ENCODE results near the gene BPIFA3.

Gene BPIFA3

DNA sequence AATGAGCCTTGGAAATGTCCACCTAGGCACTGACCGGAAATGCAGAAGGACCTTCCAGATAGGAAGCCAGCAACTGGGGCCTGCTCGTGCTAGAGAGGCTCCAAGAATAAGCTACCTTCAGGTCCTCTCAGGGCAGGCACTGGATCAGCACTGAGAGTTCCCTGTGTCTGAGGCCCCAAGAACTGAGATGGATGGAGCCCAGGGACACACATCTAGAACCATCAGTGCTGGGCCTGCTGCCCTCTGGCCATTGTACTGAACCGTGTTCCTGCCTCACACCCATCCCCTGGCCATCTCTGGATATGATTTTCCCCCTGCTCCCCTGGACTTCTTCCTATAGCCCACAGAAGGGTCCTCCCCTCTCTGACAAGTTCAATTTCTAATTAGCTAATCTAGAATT, 28.9 kb downstream of the BPIFA3 start:
- H3K4me3 ChIP-seq (ENCODE audit: low read length), result no peak overlapping the region
- no peaks in the 10 kb centered on the region for H3K4me1 ChIP-seq (ENCODE audit: control insufficient read depth, insufficient read depth, low read length)
- H3K36me3 ChIP-seq (ENCODE audit: control insufficient read depth, insufficient read depth, low read length), result no peaks in the 10 kb centered on the region
- H3K9me3 ChIP-seq (ENCODE audit: control insufficient read depth, low read length), result no peaks in the 10 kb centered on the region
- H3K9ac ChIP-seq (ENCODE audit: low read length), result no peak overlapping the region
- no peaks in the 10 kb centered on the region for H3K27me3 ChIP-seq (ENCODE audit: control insufficient read depth, insufficient read depth, low read length)

DNA sequence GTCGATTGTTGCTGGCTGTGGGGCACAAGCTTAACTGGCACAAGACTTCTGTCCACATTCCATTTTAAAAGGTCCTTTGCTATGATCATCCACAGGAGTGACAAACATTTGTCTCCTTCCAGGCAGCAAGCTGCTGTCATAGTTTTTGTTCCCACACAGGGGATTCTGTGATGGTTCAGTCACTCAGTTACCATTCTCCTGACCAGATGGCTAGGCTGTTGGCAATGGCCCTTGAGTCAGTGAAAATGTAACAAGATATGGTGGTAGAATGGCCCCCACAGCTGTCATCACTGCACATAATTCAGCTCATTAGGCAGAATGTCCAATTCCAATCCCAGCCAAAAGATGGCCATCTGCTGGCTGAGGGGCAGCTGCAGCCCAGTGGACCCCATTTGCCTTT, 32.3 kb downstream of the BPIFA3 start:
- Histone ChIP-seq H3K9me3 (ENCODE audit: control insufficient read depth, low read length) (no peaks in the 10 kb centered on the region), H3K9ac (ENCODE audit: low read length) (no peak overlapping the region), H3K4me3 (ENCODE audit: low read length) (no peak overlapping the region), H3K36me3 (ENCODE audit: control insufficient read depth, insufficient read depth, low read length) (no peaks in the 10 kb centered on the region), H3K4me1 (ENCODE audit: control insufficient read depth, insufficient read depth, low read length) (no peaks in the 10 kb centered on the region), H3K27me3 (ENCODE audit: control insufficient read depth, insufficient read depth, low read length) (no peaks in the 10 kb centered on the region)

DNA sequence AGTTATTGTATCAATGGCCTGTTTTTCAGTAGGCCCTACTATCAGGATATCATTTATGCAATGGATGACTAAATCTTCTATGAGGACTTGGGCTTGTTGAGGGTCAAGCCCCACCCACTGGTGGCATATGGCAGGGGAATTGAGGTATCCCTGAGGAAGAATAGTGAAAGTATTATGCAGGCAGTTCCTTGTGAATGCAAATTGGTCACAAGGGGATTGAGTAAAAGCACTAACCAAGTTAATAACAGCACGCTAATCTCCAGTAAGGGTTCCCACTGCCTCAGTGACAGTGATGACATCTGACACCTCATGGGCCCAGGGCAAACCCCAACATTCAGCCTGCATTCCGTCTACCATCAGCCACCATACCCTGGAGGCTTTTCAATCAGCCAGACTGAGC, 33.5 kb downstream of the BPIFA3 start:
- Histone ChIP-seq H3K36me3 (ENCODE audit: control insufficient read depth, insufficient read depth, low read length) (no peaks in the 10 kb centered on the region), H3K27me3 (ENCODE audit: control insufficient read depth, insufficient read depth, low read length) (no peaks in the 10 kb centered on the region), H3K4me1 (ENCODE audit: control insufficient read depth, insufficient read depth, low read length) (no peaks in the 10 kb centered on the region), H3K9me3 (ENCODE audit: control insufficient read depth, low read length) (no peaks in the 10 kb centered on the region), H3K9ac (ENCODE audit: low read length) (no peak overlapping the region), H3K4me3 (ENCODE audit: low read length) (no peak overlapping the region)

DNA sequence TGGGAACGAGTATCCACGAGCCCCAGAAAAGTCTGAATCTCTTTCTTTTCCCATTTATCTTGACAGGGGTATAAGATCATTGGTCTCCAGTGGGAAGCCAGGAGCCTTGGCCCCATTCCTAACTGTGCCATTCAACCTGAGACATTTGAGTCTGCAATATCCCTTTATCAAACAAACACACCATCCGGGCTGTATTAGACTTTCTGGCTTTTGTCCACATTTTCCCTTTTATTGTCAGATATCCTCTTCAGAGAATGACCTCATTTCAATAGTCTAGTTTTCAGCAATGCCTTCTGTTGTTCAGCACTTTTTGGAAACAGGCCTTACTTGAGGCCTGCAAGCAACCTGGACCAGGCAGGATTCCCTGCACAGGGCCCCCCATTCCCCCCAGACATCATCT, 34.3 kb downstream of the BPIFA3 start:
- H3K4me1 ChIP-seq (ENCODE audit: control insufficient read depth, insufficient read depth, low read length), result no peaks in the 10 kb centered on the region
- H3K4me3 ChIP-seq (ENCODE audit: low read length), result no peak overlapping the region
- H3K36me3 ChIP-seq (ENCODE audit: control insufficient read depth, insufficient read depth, low read length), result no peaks in the 10 kb centered on the region
- H3K27me3 ChIP-seq (ENCODE audit: control insufficient read depth, insufficient read depth, low read length), result no peaks in the 10 kb centered on the region
- no peak overlapping the region for H3K9ac ChIP-seq (ENCODE audit: low read length)
- H3K9me3 ChIP-seq (ENCODE audit: control insufficient read depth, low read length), result no peaks in the 10 kb centered on the region

DNA sequence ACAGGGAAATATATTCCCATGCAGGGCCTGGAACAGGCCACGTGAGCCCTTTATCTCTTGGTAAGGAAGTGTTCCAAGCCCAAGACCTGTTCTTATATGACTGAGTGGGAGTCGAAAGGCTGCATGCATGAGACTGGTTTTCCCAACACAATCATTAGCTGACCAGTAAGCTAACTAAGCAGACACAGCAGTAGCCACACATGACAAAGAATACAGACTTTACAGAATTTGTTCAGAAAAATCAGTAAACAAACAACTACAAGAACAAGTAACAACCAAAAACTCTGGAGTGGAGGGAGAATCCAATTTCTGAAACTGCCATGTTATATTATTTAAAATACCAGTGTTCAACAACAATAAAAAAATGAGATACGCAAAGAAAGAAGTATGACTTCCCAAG, 35.3 kb downstream of the BPIFA3 start:
- H3K27me3 ChIP-seq (ENCODE audit: control insufficient read depth, insufficient read depth, low read length), result no peaks in the 10 kb centered on the region
- H3K9ac ChIP-seq (ENCODE audit: low read length), result no peak overlapping the region
- H3K36me3 ChIP-seq (ENCODE audit: control insufficient read depth, insufficient read depth, low read length), result no peaks in the 10 kb centered on the region
- H3K9me3 ChIP-seq (ENCODE audit: control insufficient read depth, low read length), result no peaks in the 10 kb centered on the region
- no peaks in the 10 kb centered on the region for H3K4me1 ChIP-seq (ENCODE audit: control insufficient read depth, insufficient read depth, low read length)
- no peak overlapping the region for H3K4me3 ChIP-seq (ENCODE audit: low read length)

DNA sequence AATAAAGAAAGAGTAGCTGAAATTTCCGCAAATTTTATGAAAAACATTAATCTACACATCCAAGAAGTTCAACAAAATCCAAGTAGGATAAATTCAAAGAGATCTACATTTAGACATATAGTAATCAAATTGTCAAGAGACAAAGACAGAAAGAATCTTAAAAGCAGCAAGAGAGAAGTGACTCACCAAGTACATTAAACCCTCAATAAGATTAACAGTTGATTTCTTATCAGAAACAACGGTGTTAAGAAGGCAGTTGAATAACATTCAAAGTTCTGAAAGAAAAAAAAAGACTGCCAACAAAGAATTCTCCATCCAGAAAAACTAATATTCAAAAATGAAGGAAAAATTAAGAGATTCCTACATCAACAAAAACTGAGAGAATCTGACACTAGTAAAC, 37.9 kb downstream of the BPIFA3 start:
- Histone ChIP-seq H3K9me3 (ENCODE audit: control insufficient read depth, low read length) (no peaks in the 10 kb centered on the region), H3K4me1 (ENCODE audit: control insufficient read depth, insufficient read depth, low read length) (no peaks in the 10 kb centered on the region), H3K27me3 (ENCODE audit: control insufficient read depth, insufficient read depth, low read length) (no peaks in the 10 kb centered on the region), H3K4me3 (ENCODE audit: low read length) (no peak overlapping the region), H3K9ac (ENCODE audit: low read length) (no peak overlapping the region), H3K36me3 (ENCODE audit: control insufficient read depth, insufficient read depth, low read length) (no peaks in the 10 kb centered on the region)

DNA sequence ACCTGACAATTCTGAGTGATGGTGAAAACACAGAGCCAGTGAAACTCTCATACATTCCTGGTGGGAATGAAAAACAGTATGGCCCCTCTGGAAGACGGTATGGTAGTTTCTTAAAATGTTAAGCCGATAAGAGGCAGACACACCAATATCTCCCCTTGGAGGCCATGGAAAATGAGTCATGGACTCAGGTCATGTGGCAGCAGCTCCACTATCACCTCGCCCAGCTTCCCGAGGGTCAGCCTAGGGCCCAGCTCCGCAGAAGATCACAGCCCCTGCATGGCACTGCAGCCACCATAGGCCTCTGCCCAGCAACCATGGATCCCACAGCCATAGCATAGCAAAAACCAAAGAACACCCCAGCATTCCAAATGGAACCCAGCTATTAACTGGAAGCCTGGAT, 40.1 kb downstream of the BPIFA3 start:
- Histone ChIP-seq H3K9me3 (ENCODE audit: control insufficient read depth, low read length) (no peaks in the 10 kb centered on the region), H3K36me3 (ENCODE audit: control insufficient read depth, insufficient read depth, low read length) (no peaks in the 10 kb centered on the region), H3K4me1 (ENCODE audit: control insufficient read depth, insufficient read depth, low read length) (no peaks in the 10 kb centered on the region), H3K4me3 (ENCODE audit: low read length) (no peak overlapping the region), H3K9ac (ENCODE audit: low read length) (no peak overlapping the region), H3K27me3 (ENCODE audit: control insufficient read depth, insufficient read depth, low read length) (no peaks in the 10 kb centered on the region)

DNA sequence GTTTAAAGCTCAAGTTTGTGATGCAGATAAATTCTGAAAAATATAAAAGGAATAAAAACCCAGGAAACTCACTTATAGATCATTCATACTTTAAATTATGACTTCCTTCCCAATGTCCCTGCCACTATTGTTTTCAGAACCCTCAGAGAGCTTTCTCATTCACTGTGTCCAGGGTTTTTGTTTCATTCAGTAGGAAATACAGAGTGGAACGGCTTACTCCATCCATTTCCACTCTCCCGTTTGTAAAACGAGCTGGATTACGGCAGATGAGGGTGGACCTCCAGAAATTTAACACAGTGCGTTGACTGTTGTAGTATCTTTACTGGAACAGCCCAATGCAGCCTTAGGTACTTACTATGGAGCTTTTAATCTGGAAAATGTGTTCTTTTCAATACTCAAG, 42.2 kb downstream of the BPIFA3 start:
- no peak overlapping the region for H3K9ac ChIP-seq (ENCODE audit: low read length)
- no peaks in the 10 kb centered on the region for H3K27me3 ChIP-seq (ENCODE audit: control insufficient read depth, insufficient read depth, low read length)
- H3K4me1 ChIP-seq (ENCODE audit: control insufficient read depth, insufficient read depth, low read length), result no peaks in the 10 kb centered on the region
- H3K9me3 ChIP-seq (ENCODE audit: control insufficient read depth, low read length), result no peaks in the 10 kb centered on the region
- H3K36me3 ChIP-seq (ENCODE audit: control insufficient read depth, insufficient read depth, low read length), result no peaks in the 10 kb centered on the region
- no peak overlapping the region for H3K4me3 ChIP-seq (ENCODE audit: low read length)

DNA sequence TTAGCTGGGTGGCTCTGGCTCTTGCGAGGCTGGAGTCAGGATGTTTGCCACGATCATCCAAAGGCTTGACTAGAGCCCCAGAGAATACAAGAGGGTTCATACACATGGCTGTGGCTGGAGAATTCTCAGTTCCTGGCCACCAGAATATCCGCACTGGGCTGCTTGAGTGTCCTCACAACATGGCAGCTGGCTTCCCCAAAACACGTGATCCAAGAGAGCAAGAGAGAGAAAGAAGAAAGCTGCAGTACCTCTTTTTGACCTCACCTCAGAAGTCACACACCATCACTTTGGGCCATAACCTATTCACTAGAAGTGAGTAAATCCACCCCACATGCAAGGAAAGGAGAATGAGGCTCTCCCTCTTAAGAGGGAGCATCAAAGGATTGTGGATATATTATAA, 44.3 kb downstream of the BPIFA3 start:
- no peaks in the 10 kb centered on the region for H3K27me3 ChIP-seq (ENCODE audit: control insufficient read depth, insufficient read depth, low read length)

DNA sequence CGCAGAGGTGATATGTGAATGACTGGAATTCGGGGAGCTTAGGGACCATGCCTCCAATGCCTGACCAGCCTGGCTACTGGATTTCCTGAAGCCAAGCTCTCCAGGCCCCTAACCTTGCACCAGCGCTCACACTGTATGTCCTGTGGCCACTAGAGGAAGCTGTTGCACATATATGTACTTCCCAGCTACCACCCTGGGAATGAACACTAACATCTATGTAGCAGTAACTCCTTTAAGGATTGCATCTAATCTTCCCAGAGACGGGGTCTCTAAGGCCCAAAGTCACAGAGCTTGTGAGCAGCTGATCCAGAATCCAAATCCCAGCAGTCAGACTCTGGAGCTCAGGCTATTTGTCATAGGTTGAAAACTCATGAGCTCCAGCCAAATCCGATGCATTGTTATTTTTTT, 45.5 kb downstream of the BPIFA3 start:
- no peaks in the 10 kb centered on the region for H3K36me3 ChIP-seq (ENCODE audit: control insufficient read depth, insufficient read depth, low read length)
- no peaks in the 10 kb centered on the region for H3K4me1 ChIP-seq (ENCODE audit: control insufficient read depth, insufficient read depth, low read length)
- H3K27me3 ChIP-seq (ENCODE audit: control insufficient read depth, insufficient read depth, low read length), result no peaks in the 10 kb centered on the region
- no peak overlapping the region for H3K9ac ChIP-seq (ENCODE audit: low read length)
- H3K9me3 ChIP-seq (ENCODE audit: control insufficient read depth, low read length), result no peaks in the 10 kb centered on the region
- no peak overlapping the region for H3K4me3 ChIP-seq (ENCODE audit: low read length)

More for the DNA sequence above, 44.3 kb downstream of the BPIFA3 start:
- Histone ChIP-seq H3K4me1 (ENCODE audit: control insufficient read depth, insufficient read depth, low read length) (no peaks in the 10 kb centered on the region), H3K9me3 (ENCODE audit: control insufficient read depth, low read length) (no peaks in the 10 kb centered on the region), H3K4me3 (ENCODE audit: low read length) (no peak overlapping the region), H3K9ac (ENCODE audit: low read length) (no peak overlapping the region), H3K36me3 (ENCODE audit: control insufficient read depth, insufficient read depth, low read length) (no peaks in the 10 kb centered on the region)

DNA sequence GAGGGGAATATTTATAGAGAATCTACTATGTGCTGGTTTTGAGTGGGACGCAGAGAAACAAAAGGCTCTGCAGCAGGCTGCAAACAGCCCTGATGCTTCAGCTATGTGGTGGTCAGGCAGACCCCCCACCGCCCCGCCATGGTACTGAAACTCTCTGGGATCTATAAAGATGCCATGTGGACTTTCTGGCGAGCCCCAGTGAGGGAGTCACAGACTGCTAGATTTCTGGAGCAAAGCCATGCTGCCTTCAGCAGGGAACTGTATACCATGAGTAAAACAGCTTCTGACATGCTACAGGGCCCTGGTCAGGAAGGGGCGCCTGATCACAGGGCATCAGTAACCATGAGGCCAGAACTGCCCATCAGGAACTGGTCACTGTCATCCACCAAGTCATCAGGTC, 46.6 kb downstream of the BPIFA3 start:
- no peaks in the 10 kb centered on the region for H3K9me3 ChIP-seq (ENCODE audit: control insufficient read depth, low read length)
- peaks cover under 1% of the 10 kb centered on the region for H3K4me1 ChIP-seq (ENCODE audit: control insufficient read depth, insufficient read depth, low read length)
- H3K36me3 ChIP-seq (ENCODE audit: control insufficient read depth, insufficient read depth, low read length), result no peaks in the 10 kb centered on the region
- no peak overlapping the region for H3K9ac ChIP-seq (ENCODE audit: low read length)
- no peak overlapping the region for H3K4me3 ChIP-seq (ENCODE audit: low read length)
- H3K27me3 ChIP-seq (ENCODE audit: control insufficient read depth, insufficient read depth, low read length), result no peaks in the 10 kb centered on the region

DNA sequence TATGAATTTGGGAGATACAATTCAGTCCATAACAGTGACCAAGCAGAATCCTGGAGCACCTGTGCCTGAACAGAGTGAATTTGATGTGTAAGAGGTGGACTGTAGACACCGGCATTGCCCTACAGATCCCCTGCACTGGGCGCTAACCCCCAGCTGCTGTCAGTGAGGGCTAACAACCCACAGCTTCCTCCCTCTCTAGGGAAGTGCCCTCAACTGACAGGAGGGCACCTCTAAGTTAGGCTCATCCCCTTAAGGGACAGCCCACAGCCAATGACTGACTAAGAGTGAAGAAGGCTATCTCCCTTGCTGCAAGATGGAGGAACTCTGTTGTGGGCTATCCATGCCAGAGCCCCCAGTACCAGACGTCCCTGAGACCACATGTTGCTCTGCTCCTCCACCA, 50.5 kb downstream of the BPIFA3 start:
- H3K9me3 ChIP-seq (ENCODE audit: control insufficient read depth, low read length), result no peaks in the 10 kb centered on the region
- no peaks in the 10 kb centered on the region for H3K27me3 ChIP-seq (ENCODE audit: control insufficient read depth, insufficient read depth, low read length)
- H3K4me1 ChIP-seq (ENCODE audit: control insufficient read depth, insufficient read depth, low read length), result peaks cover 17% of the 10 kb centered on the region
- no peak overlapping the region for H3K9ac ChIP-seq (ENCODE audit: low read length)
- H3K36me3 ChIP-seq (ENCODE audit: control insufficient read depth, insufficient read depth, low read length), result no peaks in the 10 kb centered on the region
- H3K4me3 ChIP-seq (ENCODE audit: low read length), result no peak overlapping the region

DNA sequence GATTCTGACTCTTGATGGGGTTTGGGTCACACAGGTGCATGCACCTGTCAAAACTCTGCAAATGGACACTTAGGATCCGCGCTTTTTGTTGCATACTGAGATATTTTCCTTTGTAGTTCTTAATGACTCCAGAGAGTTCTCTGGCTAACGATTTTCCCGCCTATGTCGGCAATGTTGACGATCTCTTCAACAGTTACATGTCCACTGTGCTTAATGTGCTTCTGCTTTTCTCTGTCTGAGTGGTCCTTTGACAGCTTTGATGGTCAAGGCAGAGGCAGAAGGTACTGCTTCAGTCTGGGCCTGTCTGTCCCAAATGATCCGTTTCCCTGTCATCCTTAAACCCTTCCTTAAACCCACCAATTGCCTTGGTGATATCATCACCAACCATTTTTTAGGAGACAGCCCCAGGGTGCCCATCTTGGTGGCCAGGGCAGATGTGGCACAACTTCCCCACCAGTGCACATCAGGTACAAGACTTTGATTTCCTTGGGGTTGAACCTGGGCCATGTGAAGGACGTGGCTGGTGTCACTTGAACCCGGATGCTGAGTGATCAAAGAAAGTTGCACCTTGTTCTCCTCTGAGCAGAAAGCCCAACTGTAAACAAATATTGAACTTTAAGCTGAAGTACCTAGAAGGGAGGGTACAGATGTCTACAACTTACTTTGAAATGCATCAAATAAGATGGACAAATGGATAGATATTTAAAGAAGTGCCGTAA, 55.2 kb downstream of the BPIFA3 start:
- Histone ChIP-seq H3K36me3 (ENCODE audit: control insufficient read depth, insufficient read depth, low read length) (no peaks in the 10 kb centered on the region), H3K27me3 (ENCODE audit: control insufficient read depth, insufficient read depth, low read length) (no peaks in the 10 kb centered on the region), H3K9ac (ENCODE audit: low read length) (no peak overlapping the region), H3K4me1 (ENCODE audit: control insufficient read depth, insufficient read depth, low read length) (peaks cover 43% of the 10 kb centered on the region), H3K9me3 (ENCODE audit: control insufficient read depth, low read length) (no peaks in the 10 kb centered on the region), H3K4me3 (ENCODE audit: low read length) (no peak overlapping the region)

Measured in mucosa of stomach (tissue), 1 donor.